HepG2 (cell line): ENCODE results near the gene TNNI3K. TPM values are rescaled to one million over a fixed set of nuclear protein-coding genes. Genes with fewer than 3 reads are reported as not detected.

Experiments used
- ATAC-seq: fragments of 200-7000 bp; cut with Tn5 transposase; 3 replicates; pipeline ENCODE4 v1.9.1; 2020; ENCODE audit warnings: mild to moderate bottlenecking, moderate library complexity
- Bru-seq: library from RNA; stranded (reverse); fragments of 400-500 nt; gene quantifications from one replicate; lab custom pipeline; 2021; lab: Mats Ljungman, UMichigan
- BruChase-seq, 2 experiments: library from RNA; stranded (reverse); fragments of 400-500 nt; gene quantifications; one replicate each; lab custom pipeline; 2021; lab: Mats Ljungman, UMichigan
- BruUV-seq: library from RNA; stranded (reverse); fragments of 400-500 nt; replicated peaks from 2 replicates; lab custom pipeline; 2021; lab: Mats Ljungman, UMichigan
- CTCF ChIA-PET: fragments of 300-600 bp; formaldehyde crosslinking; extraction: SDS; loops from one replicate; lab custom pipeline; 2021; ENCODE audit warnings: low total read pairs, inconsistent platforms, low intra/inter-chr PET ratio; lab: Yijun Ruan, JAX
- POLR2A ChIA-PET: fragments of 350-600 bp; sonication (Branson Sonifier 250); formaldehyde crosslinking; loops from one replicate; lab custom pipeline; 2020; ENCODE audit warnings: antibody characterized with exemption, inconsistent platforms; lab: Yijun Ruan, JAX
- DNase-seq: peaks from one replicate; pipeline ENCODE4 v3.0.0-alpha.2; 2015; ENCODE audit warnings: low spot score
- FAIRE-seq: peaks from 3 replicates; lab custom pipeline; 2011; peaks lifted over from hg19 to GRCh38; lab: Jason Lieb, UNC
- H2AFZ ChIP-seq: one replicate; pipeline ENCODE4 v1.6.1; 2011; ENCODE audit warnings: low read length, inconsistent platforms
- H3K27ac ChIP-seq: fragments of 300-600 bp; 3 replicates; pipeline ENCODE4 v1.8.0; 2011; ENCODE audit warnings: mixed run types, mild to moderate bottlenecking, mixed read lengths, low read length, inconsistent platforms; ENCODE audit not compliant: insufficient read depth; ENCODE audit errors: extremely low read length
- H3K27me3 ChIP-seq, 2 experiments: fragments of 200-600 bp in 1 of 2; 2 replicates in 1 of 2; 3 replicates in 1 of 2; pipeline versions ENCODE4 v1.6.0 to v1.8.0; 2011; ENCODE audit warnings: low read length in 2 of 2, mild to moderate bottlenecking in 2 of 2, moderate library complexity in 2 of 2, inconsistent platforms in 1 of 2; ENCODE audit not compliant: insufficient read depth in 2 of 2, control insufficient read depth in 1 of 2
- H3K36me3 ChIP-seq, 2 experiments: fragments of 200-600 bp in 1 of 2; replicated peaks in 1 of 2; 2 replicates in 1 of 2; 3 replicates in 1 of 2; pipeline versions ENCODE4 v1.5.1 to v1.8.0; 2011; ENCODE audit warnings: low read length in 2 of 2, inconsistent platforms in 1 of 2; ENCODE audit not compliant: insufficient read depth in 2 of 2, control insufficient read depth in 1 of 2
- H3K4me1 ChIP-seq: 2 replicates; pipeline ENCODE4 v1.5.1; 2012; ENCODE audit warnings: low read length, inconsistent platforms; ENCODE audit not compliant: insufficient read depth
- H3K4me2 ChIP-seq: 2 replicates; pipeline ENCODE4 v1.6.0; 2011; ENCODE audit warnings: low read depth, low read length, inconsistent platforms
- H3K4me3 ChIP-seq, 3 experiments: fragments of 200-600 bp in 1 of 3; sonication (generic), shearing (Covaris generic) in 1 of 3; replicated peaks in 1 of 3; 2 replicates each; pipeline ENCODE4 v1.5.1; 2011 to 2016; ENCODE audit warnings: low read length in 3 of 3, inconsistent platforms in 2 of 3, low read depth in 2 of 3, mild to moderate bottlenecking in 2 of 3, control low read depth in 1 of 3, mixed read lengths in 1 of 3; ENCODE audit not compliant: insufficient read depth in 1 of 3
- H3K79me2 ChIP-seq: one replicate; pipeline ENCODE4 v1.6.1; 2011; ENCODE audit warnings: low read length, inconsistent platforms; ENCODE audit not compliant: insufficient read depth
- H3K9ac ChIP-seq: 2 replicates; pipeline ENCODE4 v1.6.0; 2011; ENCODE audit warnings: mild to moderate bottlenecking, low read depth, low read length, inconsistent platforms; ENCODE audit not compliant: insufficient read depth
- H3K9me3 ChIP-seq: 2 replicates; pipeline ENCODE4 v1.5.1; 2012; ENCODE audit warnings: mild to moderate bottlenecking, low read length
- H4K20me1 ChIP-seq: 2 replicates; pipeline ENCODE4 v1.6.0; 2011; ENCODE audit warnings: inconsistent platforms, mild to moderate bottlenecking, low read length, moderate library complexity; ENCODE audit not compliant: insufficient read depth
- IRF2 ChIP-seq: IDR thresholded peaks from 2 replicates; pipeline ENCODE4 v1.6.1; 2018; ENCODE audit warnings: missing genetic modification reagents, missing compliant biosample characterization
- KAT2B ChIP-seq: fragments of 150-350 bp; IDR thresholded peaks from 2 replicates; pipeline ENCODE4 v1.6.1; 2014; ENCODE audit warnings: low read depth, low read length, borderline replicate concordance
- MZF1 ChIP-seq: sonication (generic); formaldehyde crosslinking; IDR thresholded peaks from 2 replicates; pipeline ENCODE4 v1.8.1; 2023; ENCODE audit warnings: mild to moderate bottlenecking, missing genetic modification reagents, borderline replicate concordance
- SMAD3 ChIP-seq: sonication (generic); formaldehyde crosslinking; IDR thresholded peaks from 2 replicates; pipeline ENCODE4 v1.4.0; 2020; ENCODE audit warnings: missing genetic modification reagents
- SRSF4 ChIP-seq: fragments of 200-400 bp; formaldehyde crosslinking; IDR thresholded peaks from one replicate; pipeline ENCODE4 v1.6.1; 2018; ENCODE audit warnings: mild to moderate bottlenecking, low read depth, low read length, moderate library complexity; ENCODE audit not compliant: poor library complexity, severe bottlenecking
- YEATS4 ChIP-seq: sonication (generic); formaldehyde crosslinking; IDR thresholded peaks from 2 replicates; pipeline ENCODE4 v1.4.0; 2020; ENCODE audit warnings: missing genetic modification reagents, borderline replicate concordance
- ZNF143 ChIP-seq: sonication (generic); formaldehyde crosslinking; IDR thresholded peaks from 2 replicates; pipeline ENCODE4 v1.4.0; 2020; ENCODE audit warnings: missing genetic modification reagents
- ZUFSP ChIP-seq: sonication (generic); formaldehyde crosslinking; IDR thresholded peaks from 2 replicates; pipeline ENCODE4 v1.9.0; 2021; ENCODE audit warnings: missing genetic modification reagents, mild to moderate bottlenecking, borderline replicate concordance
- WGBS: methylation state at CpG from one replicate; pipeline ENCODE4 v1.1.6; 2017; ENCODE audit warnings: low lambda C conversion rate; 5-methylcytosine and 5-hydroxymethylcytosine counted together
- in situ Hi-C: cut with HindIII; loops from 2 replicates; pipeline ENCODE4 v1.10.0; 2017; ENCODE audit warnings: low pct_unique_long_range_greater_than_20kb; ENCODE audit not compliant: extremely low pct_ligation_motif_present
- intact Hi-C: fragments of 100-400 bp; cut with micrococcal nuclease; formaldehyde crosslinking; loops from one replicate; pipeline ENCODE4 v1.10.0; 2022; ENCODE audit not compliant: unreplicated experiment
- long read RNA-seq, 2 experiments: library from RNA in 1 of 2; library from polyadenylated mRNA in 1 of 2; stranded (forward) in 1 of 2; unstranded in 1 of 2; transcript quantifications; one replicate each; pipeline ENCODE4 v2.0.0, GENCODE V29; 2019 to 2022
- polyA minus RNA-seq, 3 experiments: library from RNA; depleted of rRNA, polyadenylated mRNA; stranded (reverse); fragments of >200 nt; gene quantifications; 2 replicates each; pipeline ENCODE4 v1.2.3, GENCODE V29; 2011; ENCODE audit warnings: low replicate concordance in 1 of 3
- polyA plus RNA-seq, 8 experiments: library from polyadenylated mRNA; depleted of rRNA in 3 of 8; stranded (reverse) in 7 of 8; unstranded in 1 of 8; fragments of >200 nt; fragmentation: Illumina TruSeq in 4 of 8; extraction: Trizol in 4 of 8; gene quantifications; 2 replicates each; pipeline versions ENCODE4 v1.2.1 to v1.2.3, GENCODE V29; 2011 to 2016; ENCODE audit warnings: low read depth in 4 of 8, missing spikeins in 1 of 8, mixed read lengths in 1 of 8; ENCODE audit not compliant: insufficient read depth in 1 of 8
- total RNA-seq, 5 experiments: library from RNA; depleted of rRNA; stranded (reverse); fragments of >200 nt; fragmentation: Illumina TruSeq; extraction: Trizol; gene quantifications; 2 replicates each; pipeline ENCODE4 v1.2.3, GENCODE V29; 2016; ENCODE audit warnings: low read depth in 1 of 5

TNNI3K gene, protein sequence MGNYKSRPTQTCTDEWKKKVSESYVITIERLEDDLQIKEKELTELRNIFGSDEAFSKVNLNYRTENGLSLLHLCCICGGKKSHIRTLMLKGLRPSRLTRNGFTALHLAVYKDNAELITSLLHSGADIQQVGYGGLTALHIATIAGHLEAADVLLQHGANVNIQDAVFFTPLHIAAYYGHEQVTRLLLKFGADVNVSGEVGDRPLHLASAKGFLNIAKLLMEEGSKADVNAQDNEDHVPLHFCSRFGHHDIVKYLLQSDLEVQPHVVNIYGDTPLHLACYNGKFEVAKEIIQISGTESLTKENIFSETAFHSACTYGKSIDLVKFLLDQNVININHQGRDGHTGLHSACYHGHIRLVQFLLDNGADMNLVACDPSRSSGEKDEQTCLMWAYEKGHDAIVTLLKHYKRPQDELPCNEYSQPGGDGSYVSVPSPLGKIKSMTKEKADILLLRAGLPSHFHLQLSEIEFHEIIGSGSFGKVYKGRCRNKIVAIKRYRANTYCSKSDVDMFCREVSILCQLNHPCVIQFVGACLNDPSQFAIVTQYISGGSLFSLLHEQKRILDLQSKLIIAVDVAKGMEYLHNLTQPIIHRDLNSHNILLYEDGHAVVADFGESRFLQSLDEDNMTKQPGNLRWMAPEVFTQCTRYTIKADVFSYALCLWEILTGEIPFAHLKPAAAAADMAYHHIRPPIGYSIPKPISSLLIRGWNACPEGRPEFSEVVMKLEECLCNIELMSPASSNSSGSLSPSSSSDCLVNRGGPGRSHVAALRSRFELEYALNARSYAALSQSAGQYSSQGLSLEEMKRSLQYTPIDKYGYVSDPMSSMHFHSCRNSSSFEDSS
- total RNA-seq (2016; rRNA removed; fragmentation: Illumina TruSeq; extraction: Trizol), result not detected in 2 replicates
- not detected in 2 replicates for total RNA-seq (2016; cell fraction: cytosol; rRNA removed; fragmentation: Illumina TruSeq; extraction: Trizol; ENCODE audit: low read depth)
- not detected in 2 replicates for total RNA-seq (2016; cell fraction: insoluble cytoplasmic fraction; rRNA removed; fragmentation: Illumina TruSeq; extraction: Trizol)
- total RNA-seq (2016; cell fraction: membrane; rRNA removed; fragmentation: Illumina TruSeq; extraction: Trizol), result not detected in 2 replicates
- total RNA-seq (2016; cell fraction: nucleus; rRNA removed; fragmentation: Illumina TruSeq; extraction: Trizol), result not detected in 2 replicates
- 0.60 and 1.1 TPM in 2 replicates for polyA plus RNA-seq (2011; rRNA removed)
- 0.23 TPM in 1 of 2 replicates, not detected in the other for polyA plus RNA-seq (2011; cell fraction: cytosol; rRNA removed)
- 0.85 and 1.1 TPM in 2 replicates for polyA plus RNA-seq (2011; cell fraction: nucleus; rRNA removed)
- 0.17 and 0.28 TPM in 2 replicates for polyA plus RNA-seq (2012)
- not detected in 2 replicates for polyA plus RNA-seq (2016; cell fraction: cytosol; fragmentation: Illumina TruSeq; extraction: Trizol; ENCODE audit: low read depth)
- polyA plus RNA-seq (2016; cell fraction: insoluble cytoplasmic fraction; fragmentation: Illumina TruSeq; extraction: Trizol; ENCODE audit: low read depth), result not detected in 2 replicates
- polyA plus RNA-seq (2016; cell fraction: membrane; fragmentation: Illumina TruSeq; extraction: Trizol; ENCODE audit: low read depth), result not detected in 2 replicates
- not detected in 2 replicates for polyA plus RNA-seq (2016; cell fraction: nucleus; fragmentation: Illumina TruSeq; extraction: Trizol; ENCODE audit: insufficient read depth, low read depth)
- polyA minus RNA-seq (2011; rRNA and poly(A)+ RNA removed; ENCODE audit: low replicate concordance), result not detected in 2 replicates
- polyA minus RNA-seq (2011; cell fraction: cytosol; rRNA and poly(A)+ RNA removed), result not detected in 2 replicates
- polyA minus RNA-seq (2011; cell fraction: nucleus; rRNA and poly(A)+ RNA removed), result 1.9 and 2.9 TPM in 2 replicates
- not detected for Bru-seq, nascent RNA
- percentile 20 among the genes with signal in this experiment for BruChase-seq, experiment 1, labeled RNA remaining after a 6-hour chase
- percentile 26 among the genes with signal in this experiment for BruChase-seq, experiment 2, labeled RNA remaining after a 2-hour chase
- long read RNA-seq, experiment 1, result 0 reads
- long read RNA-seq, experiment 2, result 0 reads

- in situ Hi-C loops, result no loop called here
- Histone ChIP-seq H3K27ac (no peak within 1 kb of the TSS), H3K9ac (no peak within 1 kb of the TSS), H3K79me2 (no peaks in the 10 kb centered on the region), H3K4me2 (no peak within 1 kb of the TSS), H3K27me3 (no peaks in the 10 kb centered on the region), H3K9me3 (no peaks in the 10 kb centered on the region), H2AFZ (no peak within 1 kb of the TSS), H3K36me3 (no peaks in the 10 kb centered on the region), H4K20me1 (no peaks in the 10 kb centered on the region), H3K4me1 (no peaks in the 10 kb centered on the region), H3K4me3 (no peak within 1 kb of the TSS)
- no peak for DNase-seq
- BruUV-seq, result no TSS peak
- no peak for ATAC-seq
- 0% methylated on average over 2 of the region's 2 CpGs for WGBS
- no peak for TF ChIP-seq MZF1 (CRISPR knock-in tag)
- no peak for TF ChIP-seq YEATS4 (CRISPR knock-in tag)
- no peak for TF ChIP-seq SMAD3 (CRISPR knock-in tag)
- no peak for TF ChIP-seq KAT2B
- no peak for TF ChIP-seq ZNF143
- no peak for TF ChIP-seq IRF2 (CRISPR knock-in tag)
- TF ChIP-seq SRSF4, result no peak
- TF ChIP-seq ZUFSP (CRISPR knock-in tag), result no peak
- FAIRE-seq, result no peak
- ChIA-PET CTCF (no interaction called here), POLR2A (no interaction called here)
- intact Hi-C loops, result no loop called here
Observed at GRCh38 chr1:74235153-74235552, at the start of gene TNNI3K. Gene TNNI3K (plus strand): TSS chr1:74235387. CDS start chr1:74235452, 65 bp downstream.
